ENCODE measurements around the gene IGFBP2. TPM values are rescaled to one million over a fixed set of nuclear protein-coding genes. Genes with fewer than 3 reads are reported as not detected.
A peak's percentile ranks its signal among the peaks of the same experiment; 100 is the strongest.

The IGFBP2 gene
- total RNA-seq, 1 donor from 2014 or later, result 371 TPM

DNA sequence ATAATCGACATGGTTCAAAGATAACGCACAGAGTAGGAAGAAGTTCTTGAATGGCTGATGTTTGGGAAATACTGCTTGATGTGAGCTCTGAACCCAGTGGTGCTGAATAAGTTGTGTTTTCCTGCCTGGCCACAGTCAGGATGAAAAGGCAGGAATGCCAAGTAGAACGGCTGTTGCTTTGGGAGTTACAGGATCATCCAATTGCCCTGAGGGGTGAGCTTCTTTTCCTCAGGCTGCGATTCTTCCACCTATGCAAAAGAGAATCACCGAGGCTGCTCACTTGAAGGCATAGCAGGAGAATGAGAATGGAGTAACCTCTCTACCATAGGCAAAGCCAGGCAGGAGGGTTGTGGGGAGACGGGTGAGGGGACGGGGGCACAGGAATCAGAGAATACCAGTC lies 14.4 kb upstream of the IGFBP2 start:
- TF ChIP-seq, protein P1, sequence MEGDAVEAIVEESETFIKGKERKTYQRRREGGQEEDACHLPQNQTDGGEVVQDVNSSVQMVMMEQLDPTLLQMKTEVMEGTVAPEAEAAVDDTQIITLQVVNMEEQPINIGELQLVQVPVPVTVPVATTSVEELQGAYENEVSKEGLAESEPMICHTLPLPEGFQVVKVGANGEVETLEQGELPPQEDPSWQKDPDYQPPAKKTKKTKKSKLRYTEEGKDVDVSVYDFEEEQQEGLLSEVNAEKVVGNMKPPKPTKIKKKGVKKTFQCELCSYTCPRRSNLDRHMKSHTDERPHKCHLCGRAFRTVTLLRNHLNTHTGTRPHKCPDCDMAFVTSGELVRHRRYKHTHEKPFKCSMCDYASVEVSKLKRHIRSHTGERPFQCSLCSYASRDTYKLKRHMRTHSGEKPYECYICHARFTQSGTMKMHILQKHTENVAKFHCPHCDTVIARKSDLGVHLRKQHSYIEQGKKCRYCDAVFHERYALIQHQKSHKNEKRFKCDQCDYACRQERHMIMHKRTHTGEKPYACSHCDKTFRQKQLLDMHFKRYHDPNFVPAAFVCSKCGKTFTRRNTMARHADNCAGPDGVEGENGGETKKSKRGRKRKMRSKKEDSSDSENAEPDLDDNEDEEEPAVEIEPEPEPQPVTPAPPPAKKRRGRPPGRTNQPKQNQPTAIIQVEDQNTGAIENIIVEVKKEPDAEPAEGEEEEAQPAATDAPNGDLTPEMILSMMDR (IDR thresholded peaks at IDR 0.05), result no peak
- TF ChIP-seq EZH2 (IDR thresholded peaks at IDR 0.05) (no peak), EZH2phosphoT487 (IDR thresholded peaks at IDR 0.05) (no peak)
- H3K27me3 Mint-ChIP-seq (ENCODE audit: insufficient read depth, low read depth), result peaks cover 7% of the 10 kb centered on the region
- Histone ChIP-seq H3F3A (ENCODE audit: low read depth) (peaks cover 27% of the 10 kb centered on the region), H3K9me3 (ENCODE audit: low read depth) (no peaks in the 10 kb centered on the region), H4K20me1 (ENCODE audit: low read depth) (no peaks in the 10 kb centered on the region), H3K36me3 (no peaks in the 10 kb centered on the region), H2AFZ (replicated peaks) (peak overlapping the region; percentile 61), H3K79me2 (ENCODE audit: low read depth) (no peaks in the 10 kb centered on the region), H3K27ac (no peak overlapping the region), H3K4me3 (no peak overlapping the region), H3K4me1 (peaks cover 36% of the 10 kb centered on the region), H3K9ac (no peak overlapping the region), H3K4me2 (peak overlapping the region; percentile 56), H3K27me3 (no peaks in the 10 kb centered on the region)
- H3K4me1 Mint-ChIP-seq, result peaks cover 55% of the 10 kb centered on the region
- peak; percentile 31 for DNase-seq (ENCODE audit: low spot score)
- H3K9me3 Mint-ChIP-seq, result no peaks in the 10 kb centered on the region
- H3K36me3 Mint-ChIP-seq, result no peaks in the 10 kb centered on the region
- peak overlapping the region; percentile 97 for H3K27ac Mint-ChIP-seq
- no peak overlapping the region for H3K4me3 Mint-ChIP-seq

DNA sequence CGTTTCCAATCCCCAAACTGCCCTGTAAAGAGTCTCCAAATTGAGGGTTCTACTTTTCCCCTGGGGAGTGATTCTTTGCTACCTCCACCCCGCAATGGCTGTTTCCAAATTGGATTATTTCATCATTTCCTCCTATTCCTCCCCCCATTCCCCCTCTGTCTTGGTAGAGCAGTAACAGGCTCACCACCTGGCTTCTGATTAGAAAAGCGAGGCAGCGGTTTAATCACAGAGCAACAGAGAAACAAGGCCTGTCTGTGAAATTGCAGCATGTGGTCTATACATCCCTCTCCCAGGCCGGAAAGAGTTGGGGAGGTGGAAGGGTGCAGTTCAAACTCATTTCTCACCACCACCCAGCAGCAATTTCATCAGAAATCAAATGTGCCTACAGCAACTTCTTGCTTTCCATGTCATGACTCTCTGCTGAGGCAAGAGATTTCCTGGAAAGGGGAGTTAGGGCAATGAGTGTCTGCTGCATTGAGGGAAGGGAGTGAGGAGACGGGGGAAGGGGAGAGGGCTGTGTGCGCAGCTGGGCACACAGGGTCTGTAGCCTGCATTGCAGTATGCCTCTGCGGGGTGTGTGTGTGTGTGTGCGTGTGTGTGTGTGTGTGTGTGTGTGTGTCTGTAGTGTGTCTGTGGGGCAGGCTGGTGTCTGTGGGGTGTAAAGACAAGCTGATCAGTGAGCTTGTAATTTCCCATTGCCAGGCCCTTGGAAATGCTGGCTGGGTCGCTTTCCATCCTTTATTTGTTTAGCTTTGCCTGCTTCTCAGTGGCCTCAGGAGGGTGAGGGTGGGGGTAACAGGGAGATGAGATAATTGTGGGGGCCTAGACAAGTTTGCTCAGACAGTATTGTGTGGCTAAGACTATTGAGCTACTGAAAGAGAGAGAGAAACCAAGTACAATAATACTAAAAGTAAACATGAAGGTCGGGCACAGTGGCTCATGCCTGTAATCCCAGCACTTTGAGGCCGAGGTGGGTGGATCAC lies 13.5 kb upstream of the IGFBP2 start:
- Mint-ChIP-seq H3K27me3 (ENCODE audit: insufficient read depth, low read depth) (peaks cover 9% of the 10 kb centered on the region), H3K27ac (peak overlapping the region; percentile 97), H3K36me3 (no peaks in the 10 kb centered on the region), H3K4me3 (peak overlapping the region; percentile 41), H3K9me3 (peaks cover 2% of the 10 kb centered on the region), H3K4me1 (peaks cover 54% of the 10 kb centered on the region)
- TF ChIP-seq EZH2 (IDR thresholded peaks at IDR 0.05) (no peak), EZH2phosphoT487 (IDR thresholded peaks at IDR 0.05) (no peak)
- TF ChIP-seq, protein P1 (IDR thresholded peaks at IDR 0.05), result no peak
- Histone ChIP-seq H3K4me2 (peak overlapping the region; percentile 56), H3F3A (ENCODE audit: low read depth) (peaks cover 27% of the 10 kb centered on the region), H3K4me1 (peaks cover 36% of the 10 kb centered on the region), H4K20me1 (ENCODE audit: low read depth) (no peaks in the 10 kb centered on the region), H3K27ac (peak overlapping the region; percentile 65), H3K27me3 (no peaks in the 10 kb centered on the region), H3K9me3 (ENCODE audit: low read depth) (no peaks in the 10 kb centered on the region), H3K4me3 (no peak overlapping the region), H3K9ac (no peak overlapping the region), H3K36me3 (no peaks in the 10 kb centered on the region), H2AFZ (replicated peaks) (peak overlapping the region; percentile 35), H3K79me2 (ENCODE audit: low read depth) (no peaks in the 10 kb centered on the region)
- peak; percentile 49 for DNase-seq (ENCODE audit: low spot score)

DNA sequence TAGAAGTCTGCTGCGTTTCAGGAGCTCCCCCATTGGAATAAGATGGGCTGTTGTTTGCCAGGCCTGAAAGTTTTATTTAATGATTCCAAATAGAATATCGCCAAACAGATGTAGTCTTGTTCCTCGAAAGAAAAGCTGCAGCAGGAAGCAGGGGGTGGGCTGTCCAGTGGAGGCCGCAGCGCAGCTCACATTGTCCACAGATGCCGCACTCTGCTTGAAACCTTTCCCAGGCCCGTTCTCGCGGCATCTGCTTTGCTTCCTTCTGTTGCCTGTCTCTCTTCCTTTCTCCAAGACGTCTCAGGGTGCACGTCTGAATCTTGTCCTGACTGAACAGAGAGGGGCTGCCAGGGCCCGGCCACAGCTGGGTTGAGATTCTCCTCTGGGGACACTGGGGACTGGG lies 12.4 kb upstream of the IGFBP2 start:
- no peak overlapping the region for H3K9ac ChIP-seq
- peaks cover 2% of the 10 kb centered on the region for H3K9me3 Mint-ChIP-seq
- TF ChIP-seq, protein P1 (IDR thresholded peaks at IDR 0.05), result no peak
- no peak for TF ChIP-seq EZH2 (IDR thresholded peaks at IDR 0.05)
- no peak for TF ChIP-seq EZH2phosphoT487 (IDR thresholded peaks at IDR 0.05)
- no peak overlapping the region for H3K4me3 ChIP-seq
- H3K79me2 ChIP-seq (ENCODE audit: low read depth), result no peaks in the 10 kb centered on the region
- H3K9me3 ChIP-seq (ENCODE audit: low read depth), result no peaks in the 10 kb centered on the region
- no peaks in the 10 kb centered on the region for H4K20me1 ChIP-seq (ENCODE audit: low read depth)
- H3K4me1 ChIP-seq, result peaks cover 36% of the 10 kb centered on the region
- H3K27ac Mint-ChIP-seq, result peak overlapping the region; percentile 97
- peak overlapping the region; percentile 43 for H3K27ac ChIP-seq
- H3K27me3 ChIP-seq, result no peaks in the 10 kb centered on the region
- DNase-seq (ENCODE audit: low spot score), result peak; percentile 49
- no peaks in the 10 kb centered on the region for H3K36me3 Mint-ChIP-seq
- H3K27me3 Mint-ChIP-seq (ENCODE audit: insufficient read depth, low read depth), result peaks cover 9% of the 10 kb centered on the region
- peak overlapping the region; percentile 35 for H3K4me3 Mint-ChIP-seq
- peaks cover 27% of the 10 kb centered on the region for H3F3A ChIP-seq (ENCODE audit: low read depth)
- no peaks in the 10 kb centered on the region for H3K36me3 ChIP-seq
- H3K4me1 Mint-ChIP-seq, result peaks cover 46% of the 10 kb centered on the region
- no peak overlapping the region for H2AFZ ChIP-seq (replicated peaks)
- H3K4me2 ChIP-seq, result peak overlapping the region; percentile 56
